Activated CD8-positive, alpha-beta memory T cell treated with anti-CD3 and anti-CD28 coated beads for 36 hours (primary cell): Measurements from ENCODE around the gene EPHB3. TPM values are rescaled to one million over a fixed set of nuclear protein-coding genes. Genes with fewer than 3 reads are reported as not detected.

Source experiments
- CTCF ChIA-PET: fragments of 350-600 bp; sonication (Branson Sonifier 250); formaldehyde crosslinking; loops from one replicate; lab custom pipeline; 2021; ENCODE audit warnings: antibody characterized with exemption; lab: Charles Lee
- POLR2A ChIA-PET: fragments of 350-600 bp; sonication (Branson Sonifier 250); formaldehyde crosslinking; loops from one replicate; lab custom pipeline; 2021; ENCODE audit warnings: antibody characterized with exemption; lab: Charles Lee
- total RNA-seq, 2 experiments: library from RNA; stranded (reverse); gene quantifications; one replicate each; pipeline ENCODE4 v1.2.3, GENCODE V29; 2021

The EPHB3 gene
- total RNA-seq, 2 experiments from 2014 or later = not detected

DNA sequence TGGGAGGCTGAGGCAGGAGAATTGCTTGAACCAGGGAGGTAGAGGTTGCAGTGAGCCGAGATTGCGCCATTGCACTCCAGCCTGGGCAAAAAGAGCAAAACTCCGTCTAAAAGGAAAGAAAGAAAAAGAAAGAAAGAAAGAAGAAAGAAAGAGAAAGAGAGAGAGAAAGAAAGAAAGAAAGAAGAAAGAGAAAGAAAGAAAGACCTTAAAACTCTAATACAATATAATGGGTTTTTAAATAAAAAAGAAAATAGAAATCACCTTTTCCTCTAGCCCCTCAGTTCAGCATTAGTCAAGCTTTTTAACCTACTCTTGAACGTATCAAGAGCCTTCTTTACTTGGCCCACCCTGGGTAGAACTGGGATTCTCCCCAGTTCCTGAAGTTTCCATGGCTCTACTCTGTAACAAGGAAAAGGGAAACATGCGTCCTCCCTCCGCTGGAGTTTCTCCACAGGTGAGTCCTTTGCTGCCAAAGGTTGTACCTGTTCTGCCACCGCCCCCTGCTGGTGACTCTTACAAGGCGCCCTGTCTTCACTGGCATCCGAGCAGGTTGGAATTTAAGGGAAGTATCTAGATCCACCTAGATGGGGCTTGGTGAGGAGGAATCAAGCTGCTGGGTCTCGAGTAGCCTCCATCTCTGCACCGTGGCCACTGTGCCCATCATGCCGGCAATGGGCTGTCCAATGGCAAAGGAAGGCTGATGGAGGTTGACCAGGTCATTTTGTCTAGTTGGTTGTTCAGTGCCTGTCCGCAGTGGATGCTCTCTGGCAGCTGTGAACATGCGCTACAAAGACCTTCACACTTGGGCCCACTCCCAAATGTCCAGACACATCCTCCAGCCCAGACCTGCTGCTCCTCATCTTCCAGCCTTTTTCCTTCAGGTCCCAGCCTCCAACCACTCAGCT lies 20.6 kb upstream of the EPHB3 start:
- ChIA-PET POLR2A (no interaction called here), CTCF (interaction anchor here (0.9 to 3.5 kb wide), 10 partner anchors 10 to 645 kb away, joined by 3 to 11 read pairs (median 4); partner anchors contain the start of gene EPHB3)

DNA sequence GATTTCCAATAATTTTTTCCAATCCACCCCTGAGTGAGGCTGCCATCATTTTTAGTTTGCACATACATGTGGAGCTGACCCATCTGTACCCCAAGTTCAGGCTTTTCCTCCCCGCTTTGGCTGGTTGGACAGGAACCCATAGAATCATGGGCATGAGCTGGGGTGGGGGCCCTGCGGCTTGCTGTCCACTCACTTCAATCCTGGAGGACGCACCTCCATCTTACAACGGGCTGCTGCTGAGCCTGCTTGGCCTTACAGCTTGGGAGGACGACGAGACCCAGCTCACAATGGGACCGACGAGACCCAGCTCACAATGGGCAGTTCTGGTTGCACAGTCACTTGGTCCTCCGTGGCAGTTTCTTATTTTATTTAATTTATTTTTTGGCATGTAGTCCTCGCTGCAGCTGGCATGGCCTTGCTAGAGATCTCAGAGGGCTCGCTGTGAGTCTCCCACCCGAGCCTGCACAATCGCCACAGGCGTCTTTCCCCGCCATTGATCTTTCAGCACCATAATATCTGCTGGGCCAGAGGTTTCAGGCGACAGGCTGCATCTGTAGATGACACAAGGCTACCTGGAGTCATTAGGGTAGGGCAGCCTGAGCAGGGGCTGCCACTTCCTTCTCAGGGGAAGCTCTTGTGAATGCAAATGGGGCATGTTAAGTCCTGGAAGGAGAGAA lies 19.6 kb upstream of the EPHB3 start:
- ChIA-PET POLR2A (no interaction called here), CTCF (interaction anchor here (0.6 to 3.5 kb wide), 13 partner anchors 9 to 646 kb away, joined by 3 to 11 read pairs (median 4); partner anchors contain the start of gene EPHB3)

DNA sequence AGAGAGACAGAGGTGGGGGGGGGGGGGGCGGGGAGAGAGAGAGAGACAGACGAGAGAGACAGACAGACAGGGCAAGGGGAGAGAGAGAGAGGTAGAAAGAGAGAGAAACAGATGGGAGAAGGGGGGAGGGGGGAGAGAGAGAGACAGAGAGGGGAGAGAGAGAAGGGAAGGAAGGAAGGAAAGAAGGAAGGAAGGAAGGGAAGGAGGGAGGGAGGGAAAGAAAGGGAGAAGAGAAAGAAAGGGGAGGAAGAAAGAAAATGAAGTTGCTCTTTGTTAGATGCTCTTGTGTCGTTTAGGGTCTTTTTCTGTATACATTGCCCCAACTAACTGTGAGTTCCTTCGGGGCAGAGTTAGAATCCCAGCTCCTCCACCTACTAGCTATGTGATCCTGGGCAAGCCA lies 19.0 kb upstream of the EPHB3 start:
- CTCF ChIA-PET = interaction anchor here (0.6 to 3.5 kb wide), 9 partner anchors 8 to 309 kb away, joined by 3 to 11 read pairs (median 4); no protein-coding TSS in a partner anchor
- POLR2A ChIA-PET = no interaction called here

DNA sequence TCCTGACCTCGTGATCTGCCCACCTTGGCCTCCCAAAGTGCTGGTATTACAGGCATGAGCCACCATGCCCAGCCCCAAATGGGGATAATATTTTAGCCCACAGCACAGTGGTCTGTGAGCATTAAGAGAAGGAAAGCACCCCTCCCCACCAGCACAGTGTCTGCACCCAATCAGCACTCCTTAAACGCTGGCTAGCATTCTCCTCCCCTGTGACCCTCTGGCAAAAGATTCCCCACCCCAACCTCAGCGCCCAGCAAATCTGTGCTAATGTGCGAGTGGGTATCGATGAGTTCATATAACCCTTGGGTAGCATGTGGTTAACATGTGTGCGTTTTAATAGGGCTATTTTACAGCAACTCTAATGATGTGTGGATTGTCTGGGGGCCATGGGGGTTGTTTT lies 18.3 kb upstream of the EPHB3 start:
- ChIA-PET POLR2A (no interaction called here), CTCF (interaction anchor here (0.5 to 1.8 kb wide), 4 partner anchors 30 to 309 kb away, joined by 3 to 7 read pairs (median 4); no protein-coding TSS in a partner anchor)

DNA sequence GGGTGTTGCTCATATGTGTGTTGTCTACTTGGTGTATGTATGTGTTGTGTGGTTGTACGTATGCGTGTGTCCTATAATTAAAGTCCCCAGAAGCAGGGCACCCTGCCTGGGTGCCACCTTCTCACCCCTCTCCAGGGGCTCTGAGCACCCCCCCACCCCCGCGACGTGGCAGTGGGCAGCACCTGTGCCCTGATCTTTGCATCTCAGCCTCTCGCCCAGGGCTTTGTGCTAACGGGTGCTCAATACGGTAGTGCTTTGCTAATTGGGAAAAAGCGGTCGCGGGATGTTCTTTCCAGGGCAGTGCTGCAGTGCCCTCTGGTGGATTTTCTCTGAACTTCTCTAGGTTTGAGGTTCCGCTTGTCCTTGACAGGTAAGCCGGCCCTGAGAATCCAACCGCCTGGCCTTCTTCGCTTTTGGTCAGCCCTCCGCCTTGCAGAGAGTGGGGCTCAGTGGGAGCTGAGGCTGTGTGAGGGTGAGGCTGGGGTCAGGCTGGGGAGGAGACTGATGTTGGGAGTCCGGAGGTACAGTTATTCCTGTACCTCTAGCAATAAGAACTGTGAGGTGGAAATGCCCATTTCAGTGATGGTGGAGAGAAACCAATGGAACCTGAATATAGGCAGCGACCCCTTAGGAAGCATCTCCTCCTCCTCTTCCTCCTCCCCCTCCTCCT lies 17.6 kb upstream of the EPHB3 start:
- CTCF ChIA-PET = interaction anchor here (0.5 to 1.8 kb wide), 3 partner anchors 30 to 182 kb away, joined by 3 to 7 read pairs (median 3); no protein-coding TSS in a partner anchor
- POLR2A ChIA-PET = no interaction called here

DNA sequence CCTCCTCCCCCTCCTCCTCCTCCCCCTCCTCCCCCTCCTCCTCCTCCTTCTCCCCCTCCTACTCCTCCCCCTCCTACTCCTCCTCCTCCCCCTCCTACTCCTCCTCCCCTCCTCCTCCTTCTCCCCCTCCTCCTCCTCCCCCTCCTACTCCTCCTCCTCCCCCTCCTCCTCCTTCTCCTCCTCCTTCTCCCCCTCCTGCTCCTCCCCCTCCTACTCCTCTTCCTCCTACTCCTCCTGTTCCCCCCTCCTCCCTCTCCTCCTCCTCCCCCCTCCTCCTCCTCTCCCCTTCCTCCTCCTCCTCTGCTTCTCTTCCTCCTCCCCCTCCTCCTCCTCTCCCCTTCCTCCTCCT lies 17.1 kb upstream of the EPHB3 start:
- CTCF ChIA-PET = interaction anchor here (1.8 kb wide), 1 partner anchor 31 kb away, joined by 7 read pairs; no protein-coding TSS in a partner anchor
- POLR2A ChIA-PET = no interaction called here

DNA sequence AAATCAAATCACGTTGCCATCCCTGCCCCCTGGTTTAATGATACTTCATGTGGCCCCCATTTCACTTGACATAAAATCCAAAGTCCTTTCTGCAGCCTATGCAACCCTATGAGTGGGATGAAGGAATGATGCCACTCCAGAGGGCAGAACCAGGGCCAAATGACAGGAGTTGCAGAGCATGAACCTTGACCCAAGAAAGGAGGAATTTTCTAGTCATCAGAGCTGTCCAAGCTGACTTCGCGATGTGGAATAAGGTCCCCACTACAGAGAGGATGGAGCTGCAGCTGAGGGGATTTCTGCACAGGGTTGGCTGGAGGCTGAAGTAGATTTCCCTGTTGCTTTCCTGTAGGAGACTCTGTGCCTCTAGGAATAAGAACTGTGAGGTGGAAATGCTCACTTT lies 15.8 kb upstream of the EPHB3 start:
- CTCF ChIA-PET = interaction anchor here (0.6 to 1.4 kb wide), 3 partner anchors 32 to 192 kb away, joined by 3 read pairs; no protein-coding TSS in a partner anchor
- POLR2A ChIA-PET = no interaction called here

DNA sequence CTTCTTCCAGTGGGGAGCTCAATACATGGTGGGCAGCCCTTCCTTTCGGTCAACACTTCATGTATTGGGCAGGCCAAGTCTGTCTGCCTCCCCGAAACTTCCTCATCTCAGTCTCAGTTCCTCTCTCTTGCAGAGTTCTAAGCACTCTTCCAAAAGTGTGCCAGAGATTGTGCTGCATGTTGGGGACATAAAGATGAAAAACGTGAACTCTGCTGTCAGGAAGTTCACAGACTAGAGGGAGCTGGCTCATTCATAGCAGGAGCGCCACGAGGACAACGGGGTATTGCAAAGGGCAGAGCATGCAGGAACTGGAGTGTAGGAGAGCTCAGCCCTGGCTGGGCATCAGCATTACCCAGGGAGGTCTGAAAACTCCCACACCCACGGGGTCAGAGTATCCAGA lies 15.3 kb upstream of the EPHB3 start:
- POLR2A ChIA-PET = no interaction called here
- CTCF ChIA-PET = interaction anchor here (0.6 to 1.4 kb wide), 3 partner anchors 33 to 192 kb away, joined by 3 read pairs; no protein-coding TSS in a partner anchor

DNA sequence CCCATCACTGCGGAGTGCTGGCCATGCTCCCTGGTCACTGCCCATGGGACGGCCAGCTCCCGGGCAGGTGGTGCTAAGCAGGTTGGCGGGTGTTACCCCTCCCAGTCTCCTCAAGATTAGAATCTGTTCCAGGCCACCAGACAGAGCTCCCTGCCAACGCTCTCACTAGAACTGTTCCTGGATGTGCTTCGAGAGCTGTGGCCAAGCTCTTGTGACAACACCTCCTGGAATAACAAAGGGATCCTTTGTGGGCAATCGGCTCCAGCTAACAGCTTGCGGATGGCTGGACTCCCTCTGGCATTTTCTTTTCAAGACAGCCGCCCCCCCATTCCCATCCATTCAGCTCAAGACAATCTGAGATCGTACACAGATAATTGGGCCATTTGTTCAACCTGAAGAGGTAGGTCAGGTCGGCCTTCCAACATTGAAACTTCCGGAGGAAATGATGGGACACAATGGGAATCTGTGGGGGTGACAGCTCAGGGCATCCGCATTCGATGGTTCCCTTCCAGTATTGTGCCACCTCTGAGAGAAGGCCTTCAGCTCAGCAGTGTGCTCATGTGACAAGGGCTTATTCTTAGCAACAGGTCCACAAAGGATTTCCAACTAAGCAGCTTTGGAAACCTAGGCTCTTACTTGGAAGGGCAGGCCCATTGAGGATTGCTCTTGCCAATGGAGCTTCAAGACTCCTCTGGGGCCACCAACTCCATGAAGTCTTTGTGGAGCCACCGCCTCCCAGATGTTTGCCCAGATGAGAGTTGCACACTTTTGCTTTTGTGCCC lies 11.6 kb upstream of the EPHB3 start:
- POLR2A ChIA-PET = no interaction called here
- CTCF ChIA-PET = interaction anchor here (1.0 to 2.6 kb wide), 4 partner anchors 9 to 196 kb away, joined by 3 to 11 read pairs (median 4); partner anchors contain the start of gene EPHB3

DNA sequence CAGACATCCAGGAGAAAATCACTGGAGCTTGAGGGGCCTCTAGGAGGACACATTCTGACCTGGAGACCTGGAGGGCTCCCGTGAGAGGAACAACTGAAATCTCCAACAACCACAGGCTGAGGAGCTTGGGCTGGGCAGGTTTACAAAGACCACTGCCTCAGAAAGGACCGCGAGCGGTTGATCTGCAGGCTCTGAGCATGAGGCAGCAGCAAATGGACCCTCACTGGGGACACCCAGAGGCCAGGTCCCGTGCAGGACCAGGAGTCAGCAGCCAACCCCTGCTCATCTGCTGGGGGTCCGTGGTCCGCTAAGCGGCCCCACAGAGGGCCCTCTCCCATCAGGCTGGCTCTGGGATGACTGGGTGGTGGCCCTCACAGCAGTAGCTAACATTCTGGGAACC lies 10.5 kb upstream of the EPHB3 start:
- CTCF ChIA-PET = interaction anchor here (1.4 to 2.6 kb wide), 2 partner anchors 10 to 197 kb away, joined by 3 to 11 read pairs; no protein-coding TSS in a partner anchor
- POLR2A ChIA-PET = no interaction called here

DNA sequence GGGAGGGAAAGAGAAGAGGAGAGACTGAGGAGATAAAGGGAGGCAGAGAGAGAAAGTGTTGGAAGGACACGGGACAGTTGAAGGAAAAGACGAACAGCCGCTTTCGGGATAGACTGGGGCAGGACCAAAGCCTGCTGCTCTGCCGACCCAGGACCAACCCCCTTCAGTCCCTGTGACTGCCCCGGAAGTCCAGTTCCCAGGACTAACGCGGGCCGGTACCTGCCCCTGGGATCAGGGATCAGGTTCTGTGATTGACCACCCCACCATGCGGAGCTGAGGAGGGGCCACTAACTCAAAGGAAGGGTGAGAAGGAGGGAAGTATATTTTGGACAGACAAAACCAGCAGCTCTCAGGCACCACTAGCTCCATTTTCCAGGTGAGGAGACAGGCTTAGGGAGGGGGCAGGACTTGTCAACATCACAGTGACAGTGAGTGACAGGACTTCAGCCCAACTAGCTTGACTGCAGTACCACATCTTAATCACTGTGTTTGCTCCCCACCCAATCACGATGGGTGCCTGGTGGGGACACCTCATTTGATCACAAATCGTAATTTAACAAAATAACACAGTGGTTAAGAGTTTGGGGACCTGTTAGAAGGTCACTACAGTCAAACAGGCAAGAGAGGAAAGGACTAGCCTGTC lies 9.8 kb upstream of the EPHB3 start:
- CTCF ChIA-PET = interaction anchor here (1.0 to 2.6 kb wide), 3 partner anchors 10 to 227 kb away, joined by 3 to 11 read pairs (median 5); partner anchors contain the start of gene EPHB3
- POLR2A ChIA-PET = no interaction called here

DNA sequence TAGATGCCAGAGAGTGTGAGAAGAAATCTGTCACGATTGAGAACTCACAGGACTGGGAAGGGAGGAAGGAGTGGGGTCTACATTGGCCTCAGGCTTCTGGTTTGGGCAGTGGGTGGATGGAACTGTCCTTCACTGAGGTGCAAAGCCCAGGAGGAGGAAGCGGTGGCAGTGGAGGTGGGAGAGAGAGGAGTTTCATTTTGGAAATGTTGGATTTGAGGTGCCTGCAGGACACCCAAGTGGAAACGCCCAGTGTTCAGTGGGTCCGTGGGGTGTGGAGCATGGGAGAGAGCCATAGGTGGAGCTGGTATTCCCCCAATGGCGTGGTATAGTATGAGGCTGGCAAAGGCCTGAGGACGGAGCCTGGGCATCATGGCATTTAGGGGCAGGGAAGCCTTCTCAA lies 9.3 kb upstream of the EPHB3 start:
- ChIA-PET POLR2A (no interaction called here), CTCF (interaction anchor here (1.0 to 1.2 kb wide), 2 partner anchors 9 to 226 kb away, joined by 3 to 5 read pairs; partner anchors contain the start of gene EPHB3)

DNA sequence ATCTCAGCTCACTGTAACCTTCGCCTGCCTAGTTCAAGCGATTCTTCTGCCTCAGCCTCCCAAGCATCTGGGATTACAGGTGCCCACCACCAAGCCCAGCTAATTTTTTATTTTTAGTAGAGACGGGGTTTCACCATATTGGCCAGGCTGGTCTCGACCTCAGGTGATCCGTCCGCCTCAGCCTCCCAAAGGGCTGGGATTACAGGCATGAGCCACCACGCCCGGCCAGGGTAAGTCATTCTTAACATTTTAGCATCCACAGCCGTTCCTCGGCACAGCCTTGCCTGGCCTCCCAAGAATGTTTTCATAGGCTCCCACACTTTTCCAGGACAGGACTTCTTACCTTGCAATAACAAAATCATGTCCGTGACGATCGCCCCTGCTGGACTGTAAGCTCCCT lies 8.7 kb upstream of the EPHB3 start:
- POLR2A ChIA-PET = no interaction called here
- CTCF ChIA-PET = interaction anchor here (1.0 to 1.2 kb wide), 2 partner anchors 9 to 226 kb away, joined by 3 to 5 read pairs; partner anchors contain the start of gene EPHB3

DNA sequence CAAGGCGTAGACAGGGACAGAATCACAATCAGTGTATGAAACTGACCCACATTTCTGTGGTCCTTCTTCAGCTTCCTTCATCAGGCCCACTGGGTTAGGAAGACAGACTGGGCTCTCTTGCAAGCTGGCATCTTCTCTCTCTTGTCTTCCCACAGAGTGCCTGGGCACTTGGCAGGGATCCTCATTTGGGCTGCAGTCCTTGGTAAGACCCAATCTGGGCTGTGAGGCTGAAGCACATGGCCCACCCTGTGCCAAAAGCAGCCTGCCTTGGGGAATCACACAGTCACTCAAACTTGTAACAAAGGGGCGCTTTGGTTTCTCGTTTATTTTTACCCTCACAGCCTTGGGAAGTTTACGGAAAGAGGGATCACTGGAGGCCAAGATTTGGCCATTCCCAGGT lies 8.2 kb upstream of the EPHB3 start:
- CTCF ChIA-PET = interaction anchor here (0.6 kb wide), 1 partner anchor 40 kb away, joined by 3 read pairs; no protein-coding TSS in a partner anchor

DNA sequence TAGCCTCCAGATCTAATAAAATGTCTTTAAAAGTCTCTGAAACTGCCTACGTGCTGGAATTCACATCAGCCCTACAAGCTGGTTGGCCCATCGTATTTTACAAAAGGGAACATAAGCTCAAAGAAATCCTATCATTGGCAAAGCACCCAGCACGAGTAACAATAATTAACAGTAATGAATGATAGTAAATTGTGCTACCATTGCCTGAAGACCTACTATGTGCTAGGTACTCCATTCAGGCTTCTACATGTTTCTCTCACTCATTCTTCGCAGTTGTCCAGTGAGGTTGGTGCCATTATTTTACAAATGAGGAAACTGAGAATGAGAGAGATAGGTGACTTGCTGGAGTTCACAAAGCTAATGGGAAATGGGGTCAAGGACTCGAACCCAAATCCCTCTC lies 7.1 kb upstream of the EPHB3 start:
- CTCF ChIA-PET = no interaction called here

More for the DNA sequence above, 8.2 kb upstream of the EPHB3 start:
- POLR2A ChIA-PET = no interaction called here

DNA sequence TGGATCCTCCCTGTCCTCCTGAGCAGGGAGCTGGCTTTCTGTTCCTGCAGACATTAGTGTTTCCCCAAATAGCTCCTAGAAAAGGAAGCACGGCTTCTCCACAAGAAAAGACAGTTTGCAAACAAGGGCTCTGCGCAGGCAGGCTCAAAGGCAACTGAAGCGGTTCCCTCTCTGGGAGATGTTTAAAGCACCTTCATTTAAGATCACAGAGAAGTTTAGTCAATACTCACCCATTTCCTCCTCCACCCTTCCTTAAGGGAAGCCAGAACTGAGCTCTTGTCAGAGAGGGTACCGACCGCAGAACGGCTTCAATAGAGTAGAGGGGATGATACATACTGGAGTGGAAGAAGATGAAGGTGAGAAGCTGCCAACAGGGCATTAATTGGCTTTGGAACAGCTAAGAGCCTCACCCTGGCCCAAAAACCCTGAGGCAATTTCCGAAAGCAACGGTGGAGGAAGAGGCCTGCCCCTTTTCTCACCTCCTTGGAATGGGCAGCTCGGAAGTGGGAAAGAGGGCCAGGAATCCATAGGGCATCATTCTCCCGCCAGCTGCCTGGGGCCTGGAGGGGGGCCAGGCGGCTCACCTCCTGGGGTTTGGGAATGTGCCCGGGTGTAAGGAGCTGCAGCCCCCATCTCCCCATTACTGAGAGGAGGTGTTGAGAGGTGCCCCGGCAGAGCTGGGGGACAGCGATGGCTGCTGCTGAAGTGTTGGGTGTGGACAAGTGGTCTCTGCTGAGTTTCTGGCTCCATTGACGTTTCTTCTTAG lies 4.8 kb upstream of the EPHB3 start:
- ChIA-PET POLR2A (no interaction called here), CTCF (interaction anchor here (1.0 kb wide), 1 partner anchor 87 kb away, joined by 3 read pairs; no protein-coding TSS in a partner anchor)

More for the DNA sequence above, 7.1 kb upstream of the EPHB3 start:
- POLR2A ChIA-PET = no interaction called here
